ENCODE results near the gene MRO. TPM values are rescaled to one million over a fixed set of nuclear protein-coding genes. Genes with fewer than 3 reads are reported as not detected.

MRO gene
- polyA plus RNA-seq, 2 of the 4 experiments (the other 2 are of a cell fraction) = 0.31 to 0.39 TPM

GRCh38 chr18:50791599-50792438, 28.0 kb downstream of the MRO start:
- TF ChIP-seq EHMT2 (IDR thresholded peaks at IDR 0.05; ENCODE audit: low read depth) (no peak), FOXS1 (CRISPR knock-in tag; IDR thresholded peaks at IDR 0.05) (no peak), RNF2 (IDR thresholded peaks at IDR 0.05; ENCODE audit: borderline replicate concordance, low read depth) (no peak), HOXA7 (CRISPR knock-in tag; IDR thresholded peaks at IDR 0.05) (no peak), HES2 (IDR thresholded peaks at IDR 0.05) (no peak), EP300 (IDR thresholded peaks at IDR 0.05) (no peak), CHD4 (IDR thresholded peaks at IDR 0.05; ENCODE audit: borderline replicate concordance) (no peak), HMGXB4 (CRISPR knock-in tag; IDR thresholded peaks at IDR 0.05; ENCODE audit: borderline replicate concordance) (no peak)
- no peak overlapping the region for H3K4me2 ChIP-seq
- POLR2A ChIA-PET = no interaction called here
- no peak overlapping the region for H3K4me3 ChIP-seq
- DNase-seq (ENCODE audit: low read depth in 1 of 2, low spot score in 1 of 2) (no peak), ATAC-seq (no peak), FAIRE-seq (no peak)
- H3K9me3 ChIP-seq = no peaks in the 10 kb centered on the region
- WGBS (ENCODE audit: missing lambda C conversion rate) = 73% methylated on average over 4 of the region's 4 CpGs
- CTCF ChIA-PET = interaction anchor here (0.6 kb wide), 1 partner anchor 354 kb away, joined by 4 read pairs; no protein-coding TSS in a partner anchor
- H3K4me1 ChIP-seq = no peaks in the 10 kb centered on the region
- no peak overlapping the region for H3K27ac ChIP-seq

GRCh38 chr18:50790948-50791347, 28.9 kb downstream of the MRO start:
- Histone ChIP-seq H3K27ac (no peak overlapping the region), H3K4me2 (no peak overlapping the region), H3K9me3 (no peaks in the 10 kb centered on the region), H3K4me3 (no peak overlapping the region), H3K4me1 (no peaks in the 10 kb centered on the region)
- no peak for FAIRE-seq
- CTCF ChIA-PET = no interaction called here
- TF ChIP-seq HOXB5 (CRISPR knock-in tag; IDR thresholded peaks at IDR 0.05) = no peak
- no peak for TF ChIP-seq HDAC2 (IDR thresholded peaks at IDR 0.05)
- TF ChIP-seq CEBPB (IDR thresholded peaks at IDR 0.05) = no peak
- no peak for TF ChIP-seq NFE2L2 (conservative IDR thresholded peaks at IDR 0.05; ENCODE audit: low read length)
- TF ChIP-seq FOXS1 (CRISPR knock-in tag; IDR thresholded peaks at IDR 0.05) = no peak
- TF ChIP-seq SREBF2 (IDR thresholded peaks at IDR 0.05) = no peak
- TF ChIP-seq JUNB (IDR thresholded peaks at IDR 0.05) = no peak
- TF ChIP-seq ZSCAN20 (CRISPR knock-in tag; IDR thresholded peaks at IDR 0.05) = no peak
- no peak for TF ChIP-seq KDM1A (IDR thresholded peaks at IDR 0.05; ENCODE audit: low read depth)
- TF ChIP-seq RAD21 (conservative IDR thresholded peaks at IDR 0.05 in 1 of 2, IDR thresholded peaks at IDR 0.05 in 1 of 2) = no peak
- TF ChIP-seq HOXB13 (CRISPR knock-in tag; IDR thresholded peaks at IDR 0.05; ENCODE audit: low read depth) = no peak
- TF ChIP-seq ATOH8 (CRISPR knock-in tag; IDR thresholded peaks at IDR 0.05; ENCODE audit: low read depth) = no peak
- 37% methylated on average over 3 of the region's 3 CpGs for WGBS (ENCODE audit: missing lambda C conversion rate)
- no peak for DNase-seq (ENCODE audit: low read depth in 1 of 2, low spot score in 1 of 2)
- POLR2A ChIA-PET = no interaction called here
- ATAC-seq = no peak

GRCh38 chr18:50790241-50790640, 29.6 kb downstream of the MRO start:
- DNase-seq (ENCODE audit: low read depth in 1 of 2, low spot score in 1 of 2) (no peak), FAIRE-seq (no peak), ATAC-seq (no peak)
- Histone ChIP-seq H3K4me2 (no peak overlapping the region), H3K9me3 (no peaks in the 10 kb centered on the region), H3K4me3 (no peak overlapping the region), H3K4me1 (no peaks in the 10 kb centered on the region), H3K27ac (no peak overlapping the region)
- TF ChIP-seq PHF8 (IDR thresholded peaks at IDR 0.05; ENCODE audit: borderline replicate concordance, low read depth) (no peak), KDM5A (IDR thresholded peaks at IDR 0.05) (no peak), POLR2A (IDR thresholded peaks at IDR 0.05; ENCODE audit: low read length) (no peak), RFX5 (IDR thresholded peaks at IDR 0.05) (no peak)
- ChIA-PET POLR2A (no interaction called here), CTCF (no interaction called here)
- 57% methylated on average over 4 of the region's 4 CpGs for WGBS (ENCODE audit: missing lambda C conversion rate)

Data from A549 (cell line).